ENCODE data around the gene DBP.
"Not testable (repeated sequence)": the region's sequence is repeated elsewhere in the genome, so short reads cannot be mapped to it uniquely, and the experiment has no call there.

The DBP gene

DNA sequence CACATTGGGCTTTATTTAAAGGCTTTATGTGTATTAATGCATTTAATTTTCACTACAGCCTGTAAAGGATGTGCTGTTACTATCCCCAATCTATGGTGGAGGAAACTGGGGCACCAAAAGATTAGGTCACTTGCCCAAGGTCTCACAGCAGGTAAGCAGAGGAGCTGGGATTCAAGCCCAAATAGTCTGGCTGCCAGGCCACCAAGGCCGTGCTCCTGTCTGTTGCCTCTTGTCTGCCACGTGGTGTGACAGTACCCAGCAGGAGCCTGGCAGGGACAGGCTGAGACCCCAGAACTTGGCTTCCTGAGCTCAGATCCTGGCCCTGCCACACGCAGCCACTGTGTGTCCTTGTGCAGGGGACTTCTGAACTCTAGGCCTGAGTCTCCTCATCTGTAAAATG is 31.2 kb upstream of the DBP start:
- no peak for DNase-seq (ENCODE audit: low read depth in 1 of 2, low spot score in 1 of 2)

DNA sequence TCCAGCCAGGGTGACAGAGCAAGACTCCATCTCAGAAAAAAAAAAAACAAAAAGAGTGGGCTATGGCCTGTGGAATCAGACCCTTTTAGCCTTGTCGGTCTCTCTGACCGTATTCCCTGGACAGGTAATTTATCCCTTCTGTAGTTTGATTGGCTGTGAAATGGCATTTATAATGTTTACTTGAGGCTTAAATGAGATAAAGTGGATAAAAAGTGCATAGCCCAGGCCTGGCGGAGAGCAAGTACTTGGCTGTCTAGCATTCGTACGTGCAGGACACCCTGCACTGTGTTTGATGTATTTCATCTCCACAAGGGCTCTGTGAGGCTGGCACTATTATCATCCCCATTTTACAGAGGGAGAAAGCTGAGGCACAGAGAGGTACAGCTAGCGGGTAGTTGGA is 28.6 kb upstream of the DBP start:
- DNase-seq (ENCODE audit: low read depth in 1 of 2, low spot score in 1 of 2), result no peak

- no peak for DNase-seq (ENCODE audit: low read depth in 1 of 2, low spot score in 1 of 2)
Measured at GRCh38 chr19:48664476-48664875, 27.3 kb upstream of the DBP start.

DNA sequence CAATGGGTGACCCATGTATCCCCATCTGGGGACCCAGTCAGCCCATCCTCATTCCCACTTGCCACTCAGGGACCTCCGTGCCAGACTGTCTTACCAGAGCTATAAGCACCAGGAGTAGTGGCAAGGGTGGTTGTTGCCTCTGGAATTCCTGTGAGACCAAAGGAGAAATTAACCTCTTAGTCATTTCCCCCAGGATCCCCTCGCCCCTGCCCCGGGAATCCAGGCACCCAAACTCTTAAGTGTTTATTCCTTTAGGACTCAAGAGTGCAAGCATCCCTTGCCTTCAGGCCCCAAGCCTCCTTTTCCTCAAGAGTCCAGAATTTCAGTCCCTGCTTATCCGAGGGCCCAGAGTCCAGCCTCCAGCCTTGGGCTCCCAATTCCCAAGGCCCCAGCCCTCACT is 26.5 kb upstream of the DBP start:
- no peak for DNase-seq (ENCODE audit: low read depth in 1 of 2, low spot score in 1 of 2)

DNA sequence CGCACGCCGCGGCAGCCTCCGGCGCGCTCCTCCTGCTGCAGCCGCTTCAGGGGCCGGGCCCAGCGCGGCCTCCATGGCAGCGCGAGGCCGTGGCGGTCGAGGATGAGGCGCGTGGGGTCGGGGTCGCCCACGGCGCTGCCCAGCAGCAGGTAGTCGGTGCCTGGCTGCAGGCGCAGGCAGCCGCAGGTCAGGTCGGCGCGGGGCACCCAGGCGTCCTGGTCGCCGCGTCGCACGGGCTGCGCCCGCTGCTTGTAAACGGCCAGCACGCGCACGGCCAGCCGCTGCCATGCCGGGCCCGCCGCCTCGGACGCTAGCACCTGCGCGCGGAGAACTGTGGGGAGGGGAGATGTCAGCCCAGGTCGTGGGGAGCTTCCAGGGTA is 24.5 kb upstream of the DBP start:
- DNase-seq (ENCODE audit: low read depth in 1 of 2, low spot score in 1 of 2), result no peak

GRCh38 chr19:48660852-48661710 is 23.9 kb upstream of the DBP start:
- DNase-seq (ENCODE audit: low read depth in 1 of 2, low spot score in 1 of 2), result peak; percentile 67 to 84

- DNase-seq (ENCODE audit: low read depth in 1 of 2, low spot score in 1 of 2), result no peak
Measured at GRCh38 chr19:48659768-48660167, 22.6 kb upstream of the DBP start.

DNA sequence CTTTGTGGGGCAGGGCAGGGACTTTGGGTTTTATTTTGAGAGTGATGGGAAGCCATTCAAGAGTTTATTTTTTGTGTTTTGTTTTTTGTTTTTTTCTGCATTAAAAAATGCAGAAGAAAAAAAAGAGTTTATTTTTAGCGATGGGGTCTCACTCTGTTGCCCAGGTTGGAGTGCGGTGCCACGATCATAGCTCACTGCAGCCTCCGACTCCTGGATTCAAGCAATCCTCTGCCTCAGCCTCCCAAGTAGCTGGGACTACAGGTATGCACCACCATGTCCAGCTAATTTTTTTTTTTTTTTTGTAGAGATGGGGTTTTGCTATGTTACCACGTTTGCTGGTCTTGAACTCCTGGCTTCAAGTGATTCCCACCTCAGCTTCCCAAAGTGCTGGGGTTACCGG is 21.3 kb upstream of the DBP start:
- no peak for DNase-seq (ENCODE audit: low read depth in 1 of 2, low spot score in 1 of 2)

DNA sequence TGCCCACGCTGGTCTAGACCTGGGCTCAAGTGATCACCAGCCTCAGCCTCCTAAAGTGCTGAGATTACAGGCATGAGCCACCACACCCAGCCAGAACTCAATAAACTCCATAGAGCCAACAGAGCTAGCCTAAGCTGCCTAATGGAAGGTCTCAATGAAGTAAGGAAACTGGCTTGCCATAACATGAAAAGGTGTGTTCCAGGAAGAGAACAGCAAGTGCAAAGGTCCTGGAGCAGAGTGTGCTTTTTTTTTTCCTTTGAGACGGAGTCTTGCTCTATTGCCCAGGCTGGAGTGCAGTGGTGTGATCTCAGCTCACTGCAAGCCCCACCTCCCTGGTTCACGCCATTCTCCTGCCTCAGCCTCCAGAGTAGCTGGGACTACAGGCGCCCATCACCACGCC is 20.6 kb upstream of the DBP start:
- DNase-seq (ENCODE audit: low read depth in 1 of 2, low spot score in 1 of 2), result not testable (repeated sequence)

- DNase-seq (ENCODE audit: low read depth in 1 of 2, low spot score in 1 of 2), result no peak
Measured at GRCh38 chr19:48656840-48657474, 19.8 kb upstream of the DBP start.

DNA sequence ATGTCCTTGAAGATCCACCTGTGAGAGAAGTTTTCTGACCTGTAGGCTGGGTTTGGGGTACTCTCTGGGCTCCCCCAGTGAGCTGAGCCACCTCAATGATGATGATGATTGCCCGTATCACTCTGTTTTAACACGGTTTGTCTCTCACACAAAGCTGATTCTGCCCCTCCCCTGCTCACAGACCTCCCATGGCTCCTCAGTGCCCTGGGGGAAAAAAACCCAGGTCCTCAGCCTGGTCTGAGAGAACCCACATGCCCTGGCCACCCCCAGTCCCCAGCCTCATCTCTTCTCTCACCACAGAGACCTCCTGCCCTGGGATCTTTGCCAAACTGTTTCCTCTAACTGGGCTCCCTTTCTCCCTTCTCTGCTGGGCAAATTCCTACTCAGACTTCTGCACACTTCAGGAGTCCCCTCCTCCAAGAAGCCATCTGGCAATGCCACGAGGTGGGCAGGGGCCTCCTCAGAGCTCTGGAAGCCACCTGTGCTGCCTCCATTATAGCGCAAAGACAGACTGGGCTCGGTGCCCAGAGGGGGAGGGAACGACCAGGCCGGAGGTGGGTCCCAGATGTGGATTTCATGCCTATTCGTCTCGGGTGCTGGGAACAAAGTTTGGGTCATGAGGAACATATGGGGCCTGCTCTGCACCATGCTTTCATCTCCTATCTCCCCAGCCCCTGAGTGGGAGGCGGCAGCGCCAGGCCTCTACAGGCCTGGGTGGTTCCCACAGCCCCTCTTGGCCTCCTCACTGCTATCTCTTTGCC is 17.3 kb upstream of the DBP start:
- no peak for DNase-seq (ENCODE audit: low read depth in 1 of 2, low spot score in 1 of 2)

DNA sequence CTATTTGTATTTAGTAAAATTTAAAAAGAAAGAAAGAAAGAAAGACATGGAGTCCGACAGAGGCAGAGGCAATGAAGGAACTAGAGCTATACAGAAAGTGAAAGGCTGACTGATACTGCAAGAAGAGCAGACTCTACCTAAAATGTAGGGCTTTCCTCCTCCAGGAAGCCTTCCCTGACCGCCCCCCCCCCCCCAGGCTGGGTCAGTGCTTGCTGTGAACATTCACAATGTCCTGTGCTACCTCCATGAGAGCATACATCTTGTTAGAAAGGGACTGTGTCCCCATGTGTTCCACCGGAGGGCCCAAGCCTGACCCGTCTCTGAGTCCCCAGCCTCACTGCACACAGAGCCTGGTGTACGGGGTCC is 14.5 kb upstream of the DBP start:
- no peak for DNase-seq (ENCODE audit: low read depth in 1 of 2, low spot score in 1 of 2)

DNA sequence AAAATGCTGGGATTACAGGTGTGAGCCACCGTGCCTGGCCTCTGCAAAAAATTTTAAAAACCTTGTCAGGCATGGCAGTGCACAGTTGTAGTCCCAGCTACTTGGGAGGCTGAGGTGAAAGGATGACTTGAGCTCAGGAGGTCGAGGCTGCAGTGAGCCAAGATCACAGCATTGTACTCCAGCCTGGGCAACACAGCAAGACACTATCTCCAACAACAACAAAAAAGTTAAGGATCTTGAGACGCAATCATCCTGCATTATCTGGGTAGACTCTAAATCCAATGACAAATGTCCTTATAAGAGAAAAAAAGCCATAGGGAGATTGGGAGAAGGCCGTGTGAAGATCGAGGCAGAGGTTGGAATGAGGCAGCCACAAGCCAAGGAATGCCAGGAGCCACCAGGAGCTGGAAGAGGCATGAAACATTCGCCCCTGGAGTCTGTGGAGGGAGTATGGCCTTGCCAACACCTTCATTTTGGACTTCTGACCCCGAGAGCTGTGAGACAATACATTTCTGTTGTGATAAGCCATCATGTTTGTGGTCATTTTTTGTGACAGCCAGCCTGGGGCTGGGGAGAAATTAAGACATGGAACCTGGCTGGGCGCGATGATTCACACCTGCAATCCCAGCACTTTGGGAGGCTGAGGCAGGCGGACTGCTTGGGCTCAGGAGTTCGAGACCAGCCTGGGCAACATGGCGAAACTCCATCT is 13.9 kb upstream of the DBP start:
- DNase-seq (ENCODE audit: low read depth in 1 of 2, low spot score in 1 of 2), result no peak

GRCh38 chr19:48648134-48648533 is 11.0 kb upstream of the DBP start:
- DNase-seq (ENCODE audit: low read depth in 1 of 2, low spot score in 1 of 2), result no peak

GRCh38 chr19:48646722-48647216 is 9.6 kb upstream of the DBP start:
- DNase-seq (ENCODE audit: low read depth in 1 of 2, low spot score in 1 of 2), result no peak

DNA sequence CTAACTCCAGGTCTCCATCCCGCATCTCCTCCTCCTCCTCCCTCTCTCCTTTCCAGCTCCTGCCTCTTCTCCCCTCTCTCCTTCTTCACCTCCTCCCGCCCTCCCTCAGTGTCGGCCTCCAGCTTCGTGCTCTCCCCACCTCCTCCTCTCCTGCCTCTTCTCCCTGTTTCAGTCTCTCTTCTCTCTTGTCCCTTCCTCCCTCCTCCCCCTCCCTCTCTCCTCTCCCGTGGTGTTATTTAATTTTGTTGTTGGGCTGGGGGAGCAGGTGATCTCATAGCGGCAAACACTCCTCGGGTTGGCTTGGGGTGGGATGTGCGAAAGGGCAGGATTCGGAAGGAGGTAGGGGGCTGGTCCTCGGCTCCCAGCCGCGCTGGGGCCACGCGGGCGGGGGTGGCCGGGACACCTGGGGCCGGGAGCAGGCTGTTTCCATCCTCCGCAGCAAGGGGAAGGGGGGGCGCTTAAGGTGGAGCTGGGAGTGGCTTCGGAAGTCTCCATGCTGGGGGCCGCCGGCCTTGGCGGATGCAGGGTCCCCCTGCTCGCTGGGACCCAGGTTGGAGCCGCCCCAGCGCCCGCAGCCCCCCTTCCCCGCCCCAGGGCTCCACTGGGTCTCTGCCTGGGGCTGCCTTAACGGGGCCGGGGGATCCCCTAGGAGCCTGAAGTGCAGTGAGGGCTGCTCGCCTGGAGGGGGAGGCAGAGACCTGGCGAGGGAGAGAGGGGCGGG is 9.0 kb upstream of the DBP start, which contains the start of gene CA11:
Gene CA11 (minus strand): TSS at position 187 of the 721 bp plus-strand sequence. CDS start 555 bp downstream, outside the sequence.
- peak; percentile 84 to 85 for DNase-seq (ENCODE audit: low read depth in 1 of 2, low spot score in 1 of 2)

- DNase-seq (ENCODE audit: low read depth in 1 of 2, low spot score in 1 of 2), result no peak
Measured at GRCh38 chr19:48645620-48646000, 8.4 kb upstream of the DBP start.

DNA sequence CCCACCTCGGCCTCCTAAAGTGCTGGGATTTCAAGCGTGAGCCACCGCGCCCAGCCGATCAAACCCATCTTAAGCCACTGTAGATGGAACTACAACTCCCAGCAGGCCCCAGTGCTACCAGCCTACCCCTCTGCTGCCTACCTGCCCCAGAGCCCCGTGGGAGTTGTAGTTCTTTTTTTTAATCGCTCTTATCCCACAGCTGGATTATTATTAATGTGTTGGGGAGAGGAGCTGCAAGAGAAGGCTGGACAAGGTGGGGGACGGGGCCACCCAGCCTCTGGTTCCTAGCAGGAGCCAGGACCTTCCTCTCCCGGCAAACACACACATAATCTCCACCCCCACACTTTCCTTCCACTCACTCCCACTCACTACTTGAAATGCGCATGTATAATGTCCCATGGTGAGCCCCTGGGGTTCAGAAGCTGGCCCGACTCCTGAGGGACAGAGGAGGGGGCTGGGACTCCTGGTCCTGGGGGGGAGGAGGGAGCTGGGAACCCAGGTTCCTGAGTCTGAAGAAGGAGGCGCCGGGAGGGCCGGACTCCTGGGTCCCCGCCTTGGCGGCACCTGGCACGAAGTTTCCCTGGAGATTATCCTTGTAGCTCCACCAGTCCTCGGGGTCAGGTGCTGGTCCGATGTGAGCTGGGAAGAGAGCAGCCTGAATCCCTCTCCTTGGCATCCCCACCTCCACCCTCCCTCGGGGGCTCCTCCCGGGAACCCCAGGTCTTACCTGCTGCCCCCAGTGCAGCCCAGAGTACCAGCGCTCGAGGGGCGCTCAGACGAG is 7.8 kb upstream of the DBP start:
- peak; percentile 56 to 74 for DNase-seq (ENCODE audit: low read depth in 1 of 2, low spot score in 1 of 2)

GRCh38 chr19:48644355-48644754 is 7.2 kb upstream of the DBP start:
- no peak for DNase-seq (ENCODE audit: low read depth in 1 of 2, low spot score in 1 of 2)

- no peak for DNase-seq (ENCODE audit: low read depth in 1 of 2, low spot score in 1 of 2)
Measured at GRCh38 chr19:48642862-48643261, 5.7 kb upstream of the DBP start.
